AG09319 (cell line): ENCODE measurements around the gene FAH.
"Not testable (repeated sequence)": the region's sequence is repeated elsewhere in the genome, so short reads cannot be mapped to it uniquely, and the experiment has no call there.

Experiments
- DNase-seq: peaks from one replicate; pipeline ENCODE4 v3.0.0-alpha.2; 2010; ENCODE audit warnings: low read depth; ENCODE audit errors: extremely low read depth
- CTCF ChIP-seq: IDR thresholded peaks from 2 replicates; pipeline ENCODE4 v1.5.1; 2011; ENCODE audit warnings: low read depth, mild to moderate bottlenecking, inconsistent platforms, low read length, moderate library complexity

The FAH gene

GRCh38 chr15:80110920-80111319 lies 41.9 kb upstream of the FAH start:
- no peak for TF ChIP-seq CTCF

GRCh38 chr15:80114114-80114513 lies 38.7 kb upstream of the FAH start:
- no peak for DNase-seq
- TF ChIP-seq CTCF, result no peak

More at GRCh38 chr15:80110920-80111319, 41.9 kb upstream of the FAH start:
- no peak for DNase-seq

GRCh38 chr15:80115021-80115420 lies 37.8 kb upstream of the FAH start:
- no peak for TF ChIP-seq CTCF
- DNase-seq, result no peak

DNA sequence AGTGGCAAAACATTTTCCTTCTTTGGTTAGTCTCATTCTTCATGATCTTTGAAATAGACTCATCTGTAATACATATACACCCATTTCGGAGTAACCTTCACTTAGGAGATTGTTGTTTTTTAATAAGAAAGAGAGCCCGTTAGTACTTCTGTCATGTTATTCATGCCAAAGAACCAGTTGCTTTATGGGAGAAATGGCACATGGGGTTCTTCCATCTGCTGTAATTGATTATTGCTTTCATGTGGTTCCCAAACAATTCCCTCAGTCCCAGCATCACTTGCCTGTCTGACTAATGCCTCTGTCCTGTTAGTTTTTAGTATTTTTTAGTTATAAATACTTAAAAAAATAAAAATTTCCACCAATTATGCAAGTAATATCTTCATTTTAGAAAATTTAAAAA lies 33.8 kb upstream of the FAH start:
- no peak for TF ChIP-seq CTCF
- DNase-seq, result no peak

DNA sequence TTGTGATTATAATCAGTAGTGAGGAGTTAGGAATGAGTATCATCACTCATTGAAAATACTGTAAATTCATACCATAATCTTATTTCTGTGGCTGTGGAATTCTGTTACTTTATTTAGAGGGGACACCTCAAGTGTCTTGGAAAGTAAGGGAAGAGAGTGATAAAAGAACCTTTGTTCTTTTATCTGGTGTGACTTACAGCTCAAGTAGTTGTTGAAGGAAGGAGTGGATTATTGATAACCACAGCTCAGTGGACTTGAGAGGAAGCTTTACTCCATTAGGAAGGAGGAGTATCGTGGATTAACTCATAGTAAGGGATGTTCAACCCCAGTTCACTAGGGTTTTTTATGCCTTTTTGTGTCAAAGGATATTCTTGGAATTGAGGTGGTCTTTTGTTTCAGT lies 32.2 kb upstream of the FAH start:
- TF ChIP-seq CTCF, result no peak

GRCh38 chr15:80121546-80121945 lies 31.3 kb upstream of the FAH start:
- no peak for TF ChIP-seq CTCF
- no peak for DNase-seq

More for the DNA sequence above, 32.2 kb upstream of the FAH start:
- no peak for DNase-seq

- DNase-seq, result no peak
- no peak for TF ChIP-seq CTCF
Observed at GRCh38 chr15:80123034-80123433, 29.8 kb upstream of the FAH start.

DNA sequence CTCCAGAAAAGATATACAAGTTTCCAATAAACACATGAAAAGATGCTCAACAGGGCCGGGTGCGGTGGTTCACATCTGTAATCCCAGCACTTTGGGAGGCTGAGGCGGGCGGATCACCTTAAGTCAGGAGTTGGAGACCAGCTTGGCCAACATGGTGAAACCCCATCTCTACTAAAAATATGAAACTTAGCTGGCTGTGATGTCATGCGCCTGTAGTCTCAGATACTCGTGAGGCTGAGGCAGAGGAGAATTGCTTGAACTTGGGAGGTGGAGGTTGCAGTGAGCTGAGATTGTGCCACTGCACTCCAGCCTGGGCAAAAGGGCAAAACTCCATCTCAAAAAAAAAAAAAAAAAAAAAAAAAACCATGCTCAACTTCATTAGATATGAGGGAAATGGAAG lies 25.5 kb upstream of the FAH start:
- DNase-seq, result not testable (repeated sequence)
